GM19025 (cell line): Measurements from ENCODE around the gene AUTS2.
A peak's percentile ranks its signal among the peaks of the same experiment; 100 is the strongest.

Source experiments
- ATAC-seq: cut with Tn5 transposase; IDR thresholded peaks from one replicate; pipeline ENCODE4 v1.9.1; 2021; ENCODE audit warnings: mild to moderate bottlenecking, low read depth, moderate library complexity; ENCODE audit not compliant: unreplicated experiment

Gene AUTS2

GRCh38 chr7:69598081-69598486 is at the start of gene AUTS2:
Gene AUTS2 (plus strand): TSS chr7:69598475. CDS start chr7:69599654, 1,179 bp downstream.
- peak; percentile 57 for ATAC-seq

DNA sequence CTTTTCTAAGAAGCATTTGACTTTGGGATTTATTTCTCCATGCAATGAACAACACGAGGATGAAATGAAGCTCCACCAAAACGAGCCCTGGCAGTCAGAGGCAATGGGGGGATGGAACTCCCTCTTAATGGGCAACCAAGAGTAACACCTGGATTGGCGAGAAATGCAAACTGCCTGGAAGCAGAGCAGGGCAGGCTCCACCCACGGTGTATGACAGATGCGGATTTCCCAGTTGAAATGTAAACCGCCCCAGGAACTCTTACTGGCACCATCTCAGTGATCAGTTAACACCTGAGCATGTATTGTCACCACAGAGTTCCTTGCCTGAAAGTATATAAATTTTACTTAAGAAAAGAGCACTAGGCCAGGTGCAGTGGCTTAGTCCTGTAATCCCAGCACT is 47.3 kb upstream of the AUTS2 start:
- ATAC-seq = no peak

DNA sequence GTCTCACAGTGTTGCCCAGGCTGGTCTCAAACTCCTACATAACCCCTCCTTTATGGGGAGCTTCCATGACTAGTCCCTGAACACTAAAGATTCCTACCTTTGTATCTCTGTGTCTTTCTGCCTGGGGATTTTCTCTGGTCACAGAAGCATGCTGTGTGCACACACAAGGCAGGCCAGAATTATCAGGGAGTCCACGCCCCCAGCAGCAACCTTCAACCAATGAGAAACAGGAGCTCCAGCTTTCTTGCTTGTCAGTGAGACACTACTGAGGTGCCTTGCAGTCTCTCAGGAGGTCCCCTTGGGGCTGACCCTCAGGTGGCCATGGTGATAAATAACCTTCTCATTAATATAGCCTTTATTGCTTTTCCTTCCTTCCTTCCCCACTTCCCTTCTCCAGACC is 45.1 kb upstream of the AUTS2 start:
- ATAC-seq = no peak

DNA sequence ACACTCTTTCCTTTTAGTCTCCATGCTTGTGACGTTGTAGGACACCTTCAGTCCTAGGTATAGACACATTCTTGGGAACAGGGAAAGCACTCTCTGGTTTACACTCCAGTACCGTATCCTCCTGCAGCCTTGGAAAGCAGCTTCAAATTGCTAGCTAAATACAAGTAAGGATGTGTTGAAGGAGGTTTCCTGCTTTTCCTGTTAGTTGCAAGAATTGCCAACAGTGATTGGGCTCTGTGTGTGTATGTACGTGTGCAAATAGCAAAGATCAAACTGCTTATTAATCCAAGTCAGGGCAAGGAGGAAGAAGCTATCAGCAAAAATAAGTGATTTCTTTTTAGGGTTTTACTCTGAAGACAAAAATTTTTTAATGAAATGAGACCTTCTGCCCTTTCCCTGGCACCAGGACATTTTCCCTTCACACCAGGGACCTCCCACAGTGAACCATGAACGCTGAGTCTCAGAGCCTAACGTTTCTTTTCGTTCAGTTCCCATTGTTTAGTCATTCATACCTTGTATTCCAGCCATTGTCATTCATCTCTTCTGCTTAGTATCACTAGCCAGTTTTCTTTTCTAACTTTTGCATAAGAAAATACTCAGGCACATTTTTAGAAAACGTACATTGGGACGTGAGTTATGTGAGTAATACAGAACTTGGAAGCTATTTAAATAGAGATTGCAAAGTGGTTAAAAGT is 36.9 kb upstream of the AUTS2 start:
- no peak for ATAC-seq

DNA sequence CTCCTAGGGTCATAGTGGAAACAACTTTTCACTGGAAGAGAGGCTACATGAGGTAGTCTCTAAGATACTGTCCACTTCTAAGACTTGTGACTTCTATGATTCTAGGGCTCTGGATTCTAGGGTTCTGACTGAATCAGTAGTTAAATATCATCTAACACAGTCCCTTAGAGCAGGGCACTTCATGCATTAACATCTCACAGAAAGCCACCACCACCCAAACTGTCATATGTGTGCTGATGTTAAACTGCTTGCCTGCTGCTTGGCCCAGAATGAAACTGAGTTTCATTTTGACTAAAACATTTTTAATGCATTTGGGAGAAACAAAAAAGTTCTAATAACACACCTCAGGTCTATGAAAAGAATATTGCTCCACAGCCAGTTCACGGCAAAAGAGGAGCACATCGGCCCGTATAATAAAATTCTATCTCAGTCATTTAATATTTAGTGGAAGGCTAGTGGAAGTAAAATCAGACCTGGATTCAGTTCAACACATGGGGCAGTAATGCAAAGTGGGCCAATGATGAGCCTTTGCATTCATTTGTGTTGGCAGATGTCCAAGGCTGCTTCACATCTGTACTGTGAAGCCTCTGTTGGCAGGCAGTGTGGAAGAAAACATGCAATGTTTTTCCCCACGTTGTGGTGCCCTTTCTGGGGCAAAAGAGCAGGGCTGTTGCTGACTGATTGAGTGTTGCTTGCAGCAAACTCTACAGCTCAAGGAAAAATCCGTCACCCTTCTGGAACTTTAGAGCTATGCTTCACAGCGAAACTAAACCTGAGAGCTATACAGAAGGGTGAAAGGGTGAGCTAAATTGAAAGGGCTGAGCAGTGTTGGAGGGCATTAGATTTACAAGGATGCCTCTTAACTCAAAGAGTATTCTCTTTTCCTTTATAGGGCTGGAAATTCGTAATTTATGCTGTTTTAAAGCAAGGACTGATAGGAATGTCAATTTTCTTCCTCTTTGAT is 33.5 kb upstream of the AUTS2 start:
- peak; percentile 49 for ATAC-seq

GRCh38 chr7:69567800-69568199 is 30.5 kb upstream of the AUTS2 start:
- no peak for ATAC-seq

DNA sequence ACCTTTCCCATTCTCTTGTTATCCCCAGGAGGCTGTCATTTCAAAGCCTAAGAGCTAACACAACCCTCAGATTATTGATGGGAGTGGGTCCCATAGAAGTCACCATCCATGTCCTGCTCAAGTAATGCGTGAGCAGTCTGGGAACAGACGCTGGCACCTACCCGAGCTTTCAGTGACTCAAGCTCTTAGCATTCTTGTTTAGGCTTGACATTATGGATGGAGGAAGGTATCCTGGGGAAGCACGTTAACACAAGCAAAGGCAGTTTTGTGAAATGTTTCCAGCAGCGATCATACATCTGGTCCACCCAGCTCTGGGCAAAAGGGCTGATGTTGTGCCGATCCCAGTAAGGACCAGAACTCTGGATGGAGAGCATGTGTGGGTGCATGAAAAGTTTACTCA is 30.0 kb upstream of the AUTS2 start:
- ATAC-seq = no peak

DNA sequence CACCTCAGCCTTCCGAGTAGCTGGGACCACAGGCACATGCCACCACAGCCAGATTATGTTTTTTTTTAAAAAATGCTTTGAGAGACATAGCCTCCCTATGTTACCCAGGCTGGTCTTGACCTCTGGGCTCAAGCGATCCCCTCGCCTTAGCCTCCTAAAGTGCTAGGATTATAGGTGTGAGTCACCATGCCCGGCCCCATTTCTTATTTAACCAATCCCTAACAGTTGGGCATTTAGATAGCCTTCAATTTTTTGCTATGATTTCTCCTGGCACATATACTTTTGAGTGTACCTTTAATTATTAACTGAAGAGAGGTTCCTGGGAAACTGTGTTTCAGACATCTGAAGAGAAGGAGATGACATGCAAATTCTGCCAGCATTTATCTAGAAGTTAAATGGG is 22.6 kb upstream of the AUTS2 start:
- no peak for ATAC-seq

GRCh38 chr7:69577221-69577620 is 21.1 kb upstream of the AUTS2 start:
- no peak for ATAC-seq

GRCh38 chr7:69585169-69585568 is 13.1 kb upstream of the AUTS2 start:
- ATAC-seq = no peak

GRCh38 chr7:69586321-69586720 is 12.0 kb upstream of the AUTS2 start:
- ATAC-seq = no peak

DNA sequence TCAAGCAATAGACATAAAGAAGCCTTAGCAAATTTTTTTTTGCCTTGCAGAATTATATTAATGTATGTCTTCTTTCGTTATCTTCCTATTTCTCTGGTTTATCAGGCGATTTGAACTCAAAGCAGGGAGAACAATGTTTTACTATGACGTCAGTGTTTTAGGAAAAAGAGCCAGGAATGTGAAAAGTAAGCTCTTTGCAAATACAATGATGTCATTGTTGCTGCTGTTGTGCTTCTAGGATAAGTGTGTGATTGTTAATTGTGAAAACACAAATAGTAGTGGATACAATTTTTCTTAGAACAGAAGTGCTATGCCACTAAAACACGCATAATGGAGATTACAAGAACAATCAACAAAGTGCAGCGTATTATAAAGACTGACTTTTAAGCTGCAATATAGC is 9.5 kb upstream of the AUTS2 start:
- ATAC-seq = no peak

DNA sequence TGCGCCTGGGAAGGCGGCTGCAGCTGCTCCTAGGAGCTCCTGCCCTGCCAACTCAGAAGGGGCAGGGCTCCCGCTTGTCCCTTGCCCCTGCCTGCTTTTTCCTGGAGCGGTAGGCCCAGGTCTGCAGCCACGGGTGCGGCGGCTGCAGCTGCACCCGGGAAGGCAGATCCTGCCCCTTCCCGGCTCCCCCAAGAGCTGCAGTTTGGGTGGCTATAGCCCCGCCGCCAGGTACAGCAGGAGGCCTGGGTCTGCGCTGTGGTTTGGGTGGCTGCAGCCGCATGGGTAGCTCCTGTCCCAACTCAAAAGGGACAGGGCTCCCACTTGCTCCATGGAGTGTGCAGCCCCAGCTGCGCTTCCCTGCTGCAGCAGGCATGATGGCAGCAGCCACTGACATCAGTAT is 6.5 kb upstream of the AUTS2 start:
- no peak for ATAC-seq

DNA sequence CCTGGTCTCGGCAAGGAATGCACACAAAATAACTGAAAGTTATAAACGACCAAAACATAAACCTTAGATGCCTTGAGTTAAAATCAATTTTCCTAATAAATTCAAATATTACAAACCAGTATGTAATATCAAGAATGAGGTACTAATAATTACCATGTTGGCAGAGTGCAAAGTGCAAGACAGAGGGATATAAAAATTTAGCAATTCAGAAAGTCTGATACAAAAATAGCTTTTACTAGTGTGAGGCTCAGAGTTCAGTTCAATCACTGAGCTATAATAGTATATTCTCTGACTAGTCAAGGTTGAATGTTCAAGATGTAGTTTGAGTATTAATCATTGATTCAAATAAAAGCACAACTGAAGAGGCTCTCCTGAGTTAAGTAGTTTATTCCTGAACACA is 4.8 kb upstream of the AUTS2 start:
- ATAC-seq = no peak

- ATAC-seq = no peak
Observed at GRCh38 chr7:69595415-69595814, 2.9 kb upstream of the AUTS2 start.

GRCh38 chr7:69596056-69596455 is 2.2 kb upstream of the AUTS2 start:
- no peak for ATAC-seq

DNA sequence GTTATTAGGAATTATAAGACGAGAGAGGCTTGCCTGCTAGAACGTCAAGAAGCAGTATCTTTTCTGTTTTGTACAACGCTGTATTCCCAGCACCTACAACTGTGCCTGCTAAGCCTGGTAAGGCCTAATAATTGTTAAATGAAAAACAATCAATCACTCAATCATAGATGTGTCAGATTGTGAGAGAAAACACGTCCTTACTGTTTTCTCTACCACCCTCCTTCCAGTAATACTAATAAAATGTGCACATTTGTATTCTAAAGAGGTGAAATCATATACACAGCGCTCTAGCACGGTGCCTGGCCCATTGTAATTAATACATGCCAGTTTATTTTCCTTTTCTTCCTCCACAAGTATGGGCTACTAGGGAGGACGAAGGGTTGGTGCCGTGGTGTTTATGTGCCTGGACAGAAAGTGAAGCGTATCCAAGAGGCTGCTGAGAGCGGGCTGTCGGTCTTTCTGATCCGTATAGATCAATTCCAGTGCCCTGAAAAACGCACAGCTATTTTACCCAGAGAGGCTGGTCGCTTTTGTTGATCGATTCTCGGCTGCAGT is 1.5 kb upstream of the AUTS2 start:
- ATAC-seq = no peak

GRCh38 chr7:69597278-69598076 is 798 bp upstream of the AUTS2 start:
- ATAC-seq = peak; percentile 19

GRCh38 chr7:69598487-69599285 is 411 bp downstream of the AUTS2 start:
- no peak for ATAC-seq
